ENCODE data around the gene PDLIM5.
"Not testable (repeated sequence)": the region's sequence is repeated elsewhere in the genome, so short reads cannot be mapped to it uniquely, and the experiment has no call there.

PDLIM5 gene, protein sequence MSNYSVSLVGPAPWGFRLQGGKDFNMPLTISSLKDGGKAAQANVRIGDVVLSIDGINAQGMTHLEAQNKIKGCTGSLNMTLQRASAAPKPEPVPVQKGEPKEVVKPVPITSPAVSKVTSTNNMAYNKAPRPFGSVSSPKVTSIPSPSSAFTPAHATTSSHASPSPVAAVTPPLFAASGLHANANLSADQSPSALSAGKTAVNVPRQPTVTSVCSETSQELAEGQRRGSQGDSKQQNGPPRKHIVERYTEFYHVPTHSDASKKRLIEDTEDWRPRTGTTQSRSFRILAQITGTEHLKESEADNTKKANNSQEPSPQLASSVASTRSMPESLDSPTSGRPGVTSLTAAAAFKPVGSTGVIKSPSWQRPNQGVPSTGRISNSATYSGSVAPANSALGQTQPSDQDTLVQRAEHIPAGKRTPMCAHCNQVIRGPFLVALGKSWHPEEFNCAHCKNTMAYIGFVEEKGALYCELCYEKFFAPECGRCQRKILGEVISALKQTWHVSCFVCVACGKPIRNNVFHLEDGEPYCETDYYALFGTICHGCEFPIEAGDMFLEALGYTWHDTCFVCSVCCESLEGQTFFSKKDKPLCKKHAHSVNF

DNA sequence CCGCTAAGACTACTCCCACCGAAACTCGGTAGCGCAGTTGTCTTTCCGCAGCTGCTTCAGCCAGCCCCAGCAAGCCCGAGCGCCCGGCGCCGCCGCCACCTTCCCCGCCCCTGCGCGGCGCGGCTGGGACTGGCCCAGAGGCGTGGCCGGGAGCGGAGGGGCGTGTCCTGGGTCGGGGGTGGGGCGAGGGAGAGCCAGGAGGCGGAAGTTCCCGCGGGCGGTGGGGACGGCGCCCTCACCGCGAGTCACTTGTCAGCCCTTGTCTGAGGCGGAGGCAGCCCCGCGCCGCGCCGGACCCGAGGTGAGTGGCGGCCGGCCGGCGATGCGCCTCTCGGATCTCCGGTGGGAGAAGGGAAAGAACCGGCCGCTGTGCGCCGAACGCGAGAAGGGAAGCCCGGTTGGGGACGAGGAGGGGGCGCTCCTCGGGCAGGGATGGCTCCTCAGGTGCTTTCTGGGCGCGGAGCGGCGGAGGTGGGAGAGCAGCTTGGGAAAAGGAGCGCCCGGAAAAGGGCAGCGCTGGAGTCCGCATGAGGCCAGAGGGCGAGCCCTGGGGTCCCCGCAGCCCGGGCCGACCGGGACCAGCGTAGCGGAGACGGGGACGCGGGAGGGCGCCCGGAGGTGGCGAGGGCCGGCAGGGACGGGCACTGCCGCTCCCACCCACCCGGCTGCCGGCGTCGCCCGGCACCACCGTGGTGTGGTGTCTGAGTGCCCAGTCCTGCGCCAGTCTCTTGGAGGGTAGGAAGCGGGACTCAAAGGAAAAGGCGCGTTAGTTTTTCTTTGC lies at the start of gene PDLIM5:
TSS of gene PDLIM5 (plus strand) at position 248 of the 781 bp plus-strand sequence. CDS start 3,347 bp downstream, outside the sequence.
- peak; percentile 55 for DNase-seq

DNA sequence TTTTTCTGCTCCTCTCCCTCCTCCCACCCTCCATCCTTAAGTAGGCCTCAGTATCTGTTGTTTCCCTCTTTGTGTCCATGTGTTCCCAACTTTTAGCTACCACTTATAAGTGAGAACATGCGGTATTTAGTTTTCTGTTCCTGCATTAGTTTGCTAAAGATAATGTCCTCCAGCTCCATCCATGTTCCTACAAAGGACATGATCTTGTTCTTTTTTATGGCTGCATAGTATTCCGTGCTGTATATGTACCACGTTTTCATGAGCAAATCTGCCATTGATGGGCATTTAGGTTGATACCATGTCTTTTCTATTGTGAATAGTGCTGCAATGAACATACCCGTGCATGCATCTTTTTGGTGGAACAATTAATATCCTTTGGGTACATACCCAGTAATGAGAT lies 49.3 kb upstream of the PDLIM5 start:
- DNase-seq, result not testable (repeated sequence)

DNA sequence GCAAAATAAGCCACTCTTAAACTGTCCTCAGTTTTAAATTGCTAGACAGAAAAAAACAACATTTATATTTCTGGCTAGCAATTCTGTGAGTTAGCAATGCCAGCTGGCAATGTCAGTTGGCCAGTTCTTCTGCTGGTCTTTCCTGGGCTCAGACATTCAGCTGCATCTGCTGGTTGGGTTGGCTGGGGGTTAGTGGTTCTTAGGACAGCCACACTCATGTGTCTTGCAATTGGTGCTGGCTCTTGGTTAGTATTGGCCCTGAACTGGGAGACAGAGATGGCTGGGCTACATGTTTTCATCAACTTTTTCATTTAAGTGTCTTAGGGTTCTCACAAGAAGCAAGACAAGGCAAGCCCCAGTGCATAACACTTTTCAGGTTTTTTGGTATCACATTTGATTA lies 48.0 kb upstream of the PDLIM5 start:
- DNase-seq, result no peak

DNA sequence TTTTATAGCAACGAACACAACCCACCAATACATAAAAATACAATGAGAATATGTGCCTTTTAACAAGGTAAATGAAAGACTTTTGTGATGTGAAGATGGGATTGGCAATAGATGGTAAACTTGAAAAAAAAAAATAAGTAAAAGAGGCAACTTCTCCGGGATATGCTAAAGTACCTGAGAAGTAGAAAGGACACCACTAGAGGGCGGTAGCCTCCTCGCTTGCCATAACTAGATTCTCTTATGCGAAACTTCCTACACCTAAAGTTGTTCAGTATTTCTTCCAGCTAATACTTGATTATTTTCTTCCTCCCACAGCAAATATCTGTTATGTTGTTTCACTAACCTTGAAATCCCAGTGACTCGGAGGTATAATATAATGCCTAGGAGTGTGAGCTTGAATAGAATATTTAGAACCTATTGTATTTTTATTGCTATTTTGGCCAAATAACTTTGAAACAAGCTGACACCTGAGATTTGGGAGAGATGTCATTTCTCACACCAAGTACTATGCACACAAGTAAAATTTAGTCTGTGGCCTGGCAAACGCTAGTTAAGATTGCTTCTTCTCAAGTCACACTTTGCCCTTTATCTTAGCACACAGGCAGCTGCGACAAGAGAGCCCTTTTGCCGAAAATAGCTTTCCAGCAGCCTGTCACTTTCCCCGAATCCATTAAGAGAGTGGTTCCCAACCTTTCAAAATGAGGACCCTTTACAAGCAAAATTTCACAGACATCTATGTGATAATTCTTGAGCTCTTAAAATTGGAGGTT lies 44.9 kb upstream of the PDLIM5 start:
- peak; percentile 47 for DNase-seq

DNA sequence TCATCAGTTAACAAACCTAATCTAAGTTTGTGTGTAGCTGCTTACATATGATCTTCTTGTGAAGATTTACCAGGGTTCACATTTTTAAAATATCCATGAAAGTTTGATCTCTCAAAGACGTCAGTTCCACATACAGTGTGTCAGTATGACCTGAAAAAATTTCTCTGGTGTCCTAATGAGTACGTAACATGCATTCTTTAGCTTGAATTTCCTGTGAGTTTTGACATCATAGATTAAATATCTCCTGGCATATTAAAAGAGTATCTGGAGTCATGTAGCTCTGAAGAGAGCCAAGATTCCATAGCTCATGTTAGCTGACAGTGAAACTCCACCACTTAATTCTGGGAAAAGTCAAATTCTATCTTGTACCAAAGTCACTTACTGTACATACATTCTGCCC lies 43.9 kb upstream of the PDLIM5 start:
- no peak for DNase-seq

DNA sequence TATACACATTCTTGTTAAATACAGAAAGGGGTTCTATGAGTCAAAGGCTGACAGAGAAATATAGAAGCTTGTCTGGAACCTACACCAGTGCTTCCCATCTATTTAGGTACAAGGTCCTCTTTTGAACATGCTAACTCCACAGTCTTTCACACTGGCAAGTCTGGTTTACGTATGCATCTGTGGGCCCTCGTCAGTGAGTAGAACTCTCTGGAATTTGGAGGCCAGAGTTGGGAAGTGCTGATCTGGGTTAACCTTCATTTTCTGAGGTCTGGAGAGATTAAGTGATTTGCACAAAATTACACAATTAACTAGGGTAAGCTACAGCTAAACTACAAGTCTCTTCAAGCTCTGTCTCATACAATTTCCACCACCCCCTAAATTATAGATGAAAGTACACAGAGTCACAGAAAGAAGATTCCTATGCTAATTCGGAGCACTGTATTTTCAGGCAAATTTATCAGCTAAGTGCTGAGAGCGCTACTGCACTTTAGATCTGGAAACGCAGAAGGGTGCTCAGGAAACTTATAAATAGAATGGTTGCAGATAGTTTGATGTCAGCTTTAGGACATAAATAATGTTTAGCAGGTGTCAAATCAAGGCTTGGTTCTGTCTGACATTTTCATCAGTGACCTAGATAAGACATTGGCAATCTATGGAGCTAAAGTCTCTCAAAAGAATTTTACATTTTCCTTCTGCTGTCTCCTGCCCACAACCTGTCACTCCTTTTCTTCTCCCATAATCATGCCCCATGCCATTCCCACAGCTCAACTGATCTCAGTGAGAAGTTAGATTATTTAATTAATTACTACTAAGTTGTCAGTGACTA lies 43.0 kb upstream of the PDLIM5 start:
- no peak for DNase-seq

DNA sequence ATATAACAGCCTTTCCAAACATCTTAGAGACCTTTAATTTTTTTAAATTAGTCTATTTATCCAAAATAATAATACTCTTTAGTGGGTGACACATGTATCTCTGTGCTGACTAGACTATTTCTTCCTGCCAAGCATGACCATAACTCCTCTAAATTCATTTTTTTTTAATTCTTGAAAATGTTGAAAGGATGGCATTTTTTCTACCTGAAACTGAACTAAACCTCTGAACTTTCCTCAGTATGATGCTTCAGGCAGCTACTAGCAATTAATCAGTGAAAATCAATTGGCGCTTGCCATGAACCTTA lies 42.4 kb upstream of the PDLIM5 start:
- DNase-seq, result no peak

DNA sequence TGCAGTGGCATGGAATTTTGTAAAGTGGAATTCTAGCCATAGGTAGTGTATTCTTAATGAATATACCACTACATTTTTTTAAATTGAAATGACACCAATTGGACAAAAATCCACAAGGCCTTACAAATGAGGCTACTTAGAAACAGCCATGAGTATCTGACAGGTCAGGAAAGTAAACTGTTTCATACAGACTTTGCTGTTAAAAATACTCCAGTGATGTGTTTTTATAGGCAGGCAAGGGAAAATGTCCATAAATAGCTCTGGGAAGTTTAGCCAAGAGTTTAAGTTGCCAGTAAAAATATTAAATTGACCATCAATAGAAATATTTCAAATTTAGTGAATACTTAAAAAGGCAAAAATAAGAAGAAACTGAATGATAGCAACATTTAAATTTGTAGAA lies 41.8 kb upstream of the PDLIM5 start:
- no peak for DNase-seq

DNA sequence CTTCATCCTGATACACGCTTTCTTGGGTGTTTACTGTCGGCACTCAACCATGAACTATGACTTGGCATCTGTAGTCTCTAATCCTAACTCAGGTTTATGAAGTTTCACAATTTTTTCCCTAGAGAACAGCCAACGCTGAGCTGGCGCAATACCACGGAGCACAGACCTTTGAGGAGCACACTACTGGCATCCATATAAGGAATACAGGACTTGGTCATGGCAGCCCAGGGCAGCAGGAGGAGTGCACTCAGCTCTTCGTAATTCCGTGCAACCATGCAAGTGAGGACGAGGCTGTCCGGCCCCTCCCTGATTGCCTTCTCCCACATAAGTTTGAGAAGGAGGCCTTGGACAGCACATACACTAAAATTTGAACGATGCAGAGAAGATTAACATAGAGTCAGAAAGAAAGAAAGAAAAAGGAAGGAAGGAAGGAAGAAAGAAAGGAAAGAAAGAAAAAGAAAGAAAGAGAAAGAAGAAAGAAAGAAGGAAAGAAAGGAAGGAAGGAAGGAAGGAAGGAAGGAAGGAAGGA lies 41.0 kb upstream of the PDLIM5 start:
- no peak for DNase-seq

DNA sequence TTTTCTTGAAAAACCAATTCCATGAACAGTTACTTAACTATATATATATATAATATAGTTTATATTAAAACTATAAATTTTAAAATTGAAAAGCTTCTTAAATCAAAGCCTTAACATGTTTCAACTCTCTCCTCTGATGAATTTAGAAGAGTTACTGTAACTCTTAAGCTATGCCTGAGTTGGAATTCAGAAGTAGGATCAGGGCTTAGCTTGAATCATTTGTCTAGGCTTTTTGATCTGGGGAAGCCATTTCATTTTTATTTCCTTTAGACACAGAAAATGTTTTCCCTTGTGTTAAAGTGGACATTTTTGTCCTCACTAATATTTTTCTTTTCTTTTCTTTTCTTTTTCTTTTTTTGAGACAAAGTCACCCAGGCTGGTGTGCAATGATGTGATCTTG lies 40.4 kb upstream of the PDLIM5 start:
- DNase-seq, result no peak

DNA sequence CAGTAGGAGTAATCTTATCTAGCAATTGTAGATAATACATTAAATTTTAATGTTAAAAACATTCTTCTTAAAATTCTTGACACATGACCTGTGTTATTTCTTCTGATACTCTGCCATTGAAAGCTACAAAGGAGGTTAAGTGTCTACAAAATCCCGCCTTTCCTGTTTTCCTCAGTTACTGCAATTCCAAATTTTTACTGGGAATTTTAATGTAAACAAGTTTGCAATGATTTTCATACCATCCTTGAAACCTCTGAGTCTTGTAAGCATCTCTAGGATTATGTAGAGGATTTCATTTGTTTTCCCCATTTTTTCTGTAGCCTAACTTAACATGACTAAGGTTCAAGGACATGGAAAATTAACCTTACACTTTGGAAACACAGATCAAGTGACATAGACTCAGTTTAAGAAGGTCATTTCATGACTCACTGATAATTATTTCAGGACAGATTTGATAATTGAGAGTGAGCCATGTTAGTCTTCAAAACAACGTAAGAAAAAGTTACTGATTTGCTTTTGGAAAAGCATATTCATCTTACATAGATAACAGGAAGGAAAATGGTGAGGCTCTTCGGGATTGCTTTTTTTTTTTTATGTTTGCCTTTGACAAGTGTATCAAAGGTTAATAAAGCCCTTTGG lies 39.6 kb upstream of the PDLIM5 start:
- no peak for DNase-seq

DNA sequence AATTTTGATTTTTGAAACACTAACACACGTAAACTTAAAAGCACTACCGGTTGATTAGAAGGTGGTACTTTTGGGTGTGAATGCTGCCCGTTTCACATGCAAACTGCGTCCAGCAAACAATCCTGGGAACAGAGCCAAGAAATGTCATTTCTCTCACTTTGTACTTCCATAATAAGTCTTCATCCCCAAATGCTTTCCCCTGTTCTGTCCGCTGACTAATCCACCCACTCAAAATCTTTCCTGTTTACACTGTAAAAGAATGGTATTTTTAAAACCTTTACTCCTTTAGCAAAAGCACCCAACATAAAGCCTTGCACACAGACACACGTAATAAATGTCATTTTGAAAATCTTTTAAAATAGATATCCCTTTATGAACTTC lies 39.1 kb upstream of the PDLIM5 start:
- peak; percentile 12 for DNase-seq

DNA sequence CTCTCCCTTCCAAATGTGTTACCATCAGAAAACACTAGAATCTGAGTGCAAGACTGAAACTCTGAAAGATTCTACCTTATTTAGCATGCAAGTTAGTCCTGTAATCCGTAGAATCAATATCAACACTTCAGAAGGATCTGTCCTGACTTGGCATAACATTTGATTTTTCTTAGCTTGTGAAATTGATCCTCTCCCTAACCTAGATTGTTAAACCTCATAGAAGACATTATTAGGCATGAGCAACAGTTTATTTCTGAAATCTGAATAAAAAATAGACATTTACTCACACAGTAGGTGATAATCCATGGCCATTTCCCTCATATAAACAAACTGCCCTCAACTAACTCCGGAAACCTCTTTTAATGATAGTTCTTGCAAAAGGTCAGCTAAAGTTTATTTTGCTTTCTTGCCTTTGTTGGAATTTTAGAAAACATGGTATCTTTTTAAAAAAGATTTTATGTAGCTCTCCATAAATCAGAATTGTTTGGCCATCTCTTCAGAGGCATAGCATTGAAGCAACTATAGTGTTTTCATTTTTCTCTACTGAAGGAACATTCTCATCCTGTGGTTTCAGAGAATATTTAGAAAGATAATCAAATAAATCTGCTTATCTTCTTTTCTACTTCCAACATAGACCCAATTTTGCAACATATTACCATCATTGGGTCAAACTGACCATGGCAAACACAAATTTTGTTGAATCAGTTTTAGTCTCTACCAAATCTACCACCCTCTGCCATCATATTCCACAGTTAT lies 38.5 kb upstream of the PDLIM5 start:
- DNase-seq, result no peak

DNA sequence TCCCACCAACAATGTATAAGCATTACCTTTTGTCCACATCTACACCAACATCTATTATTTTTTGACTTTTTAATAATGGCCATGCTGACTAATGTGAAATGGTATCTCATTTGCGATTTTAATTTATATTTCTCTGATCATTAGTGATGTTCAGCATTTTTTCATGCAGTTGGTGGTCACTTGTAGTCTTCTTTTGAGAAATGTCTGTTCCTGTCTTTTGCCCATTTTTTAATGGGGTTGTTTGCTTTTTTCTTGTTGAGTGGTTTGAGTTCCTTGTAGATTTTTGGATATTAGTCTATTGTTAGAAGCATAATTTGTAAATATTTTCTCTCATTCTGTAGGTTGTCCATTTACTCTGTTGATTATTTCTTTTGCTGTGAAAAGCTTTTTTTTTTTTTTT lies 36.8 kb upstream of the PDLIM5 start:
- DNase-seq, result no peak

DNA sequence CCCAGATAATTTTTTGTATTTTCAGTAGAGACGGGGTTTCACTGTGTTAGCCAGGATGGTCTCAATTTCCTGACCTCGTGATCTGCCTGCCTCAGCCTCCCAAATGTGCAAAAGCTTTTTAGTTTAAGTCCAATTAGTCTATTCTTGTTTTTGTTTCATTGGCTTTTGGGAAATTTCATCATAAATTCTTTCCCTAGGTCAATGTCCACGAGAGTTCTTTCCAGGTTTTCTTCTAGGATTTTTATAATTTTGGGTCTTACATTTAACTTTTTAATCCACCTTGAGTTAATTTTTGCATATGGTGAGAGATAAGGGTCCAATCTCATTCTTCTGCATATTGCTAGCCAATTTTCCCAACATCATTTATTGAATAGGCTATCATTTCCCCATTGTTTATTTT lies 36.3 kb upstream of the PDLIM5 start:
- DNase-seq, result no peak

DNA sequence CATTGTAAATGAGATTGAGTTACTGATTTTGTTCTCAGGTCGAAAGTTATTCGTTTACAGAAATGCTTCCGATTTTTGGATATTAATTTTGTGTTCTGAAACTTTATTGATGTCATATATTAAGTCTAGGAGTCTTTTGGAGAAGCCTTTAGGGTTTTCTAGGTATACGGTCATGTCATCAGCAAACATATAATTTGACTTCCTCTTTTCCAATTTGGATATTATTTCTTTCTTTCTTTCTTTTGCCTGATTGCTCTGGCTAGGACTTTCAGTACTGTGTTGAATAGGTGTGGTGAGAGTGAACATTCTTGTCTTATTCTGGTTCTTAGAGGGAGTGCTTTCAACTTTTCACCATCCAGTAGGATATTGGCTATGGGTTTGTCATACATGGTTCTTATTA lies 35.4 kb upstream of the PDLIM5 start:
- DNase-seq, result no peak

DNA sequence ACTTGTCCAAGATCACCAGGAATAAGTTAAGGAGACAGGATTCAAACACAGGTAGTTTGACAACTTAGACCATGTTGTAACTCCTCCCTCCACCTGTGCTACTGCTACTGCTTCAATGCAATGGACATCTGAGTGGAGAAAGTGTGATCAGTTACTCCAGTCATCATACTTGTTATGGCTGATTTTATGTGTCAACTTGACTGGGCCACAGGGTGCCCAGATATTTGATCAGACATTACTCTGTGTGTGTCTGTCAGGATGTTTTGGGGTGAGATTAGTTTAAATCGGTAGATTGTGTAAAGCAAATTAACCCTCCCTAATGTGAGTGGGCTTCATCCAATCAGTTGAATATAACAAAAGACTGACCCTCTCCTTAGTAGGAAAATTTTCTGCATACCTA lies 34.8 kb upstream of the PDLIM5 start:
- no peak for DNase-seq

DNA sequence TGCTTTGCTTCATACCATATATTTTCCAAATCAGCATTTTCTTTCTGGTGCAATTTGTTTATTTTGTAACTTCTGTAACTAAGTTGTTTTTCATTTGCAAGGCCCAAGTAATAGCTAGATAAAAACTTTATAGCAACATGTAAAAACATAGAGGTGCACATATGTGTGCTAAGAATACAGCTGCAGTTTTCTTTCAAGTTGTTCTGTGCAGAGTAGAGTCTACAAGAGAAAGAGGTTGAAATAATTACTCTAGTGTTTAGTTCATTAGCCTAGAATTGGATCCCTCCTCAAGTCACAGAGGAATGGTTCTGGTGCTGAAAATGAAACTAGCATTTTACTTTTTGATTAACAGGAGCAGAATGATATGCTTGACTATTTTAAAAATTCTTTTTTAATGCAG lies 32.2 kb upstream of the PDLIM5 start:
- DNase-seq, result no peak

DNA sequence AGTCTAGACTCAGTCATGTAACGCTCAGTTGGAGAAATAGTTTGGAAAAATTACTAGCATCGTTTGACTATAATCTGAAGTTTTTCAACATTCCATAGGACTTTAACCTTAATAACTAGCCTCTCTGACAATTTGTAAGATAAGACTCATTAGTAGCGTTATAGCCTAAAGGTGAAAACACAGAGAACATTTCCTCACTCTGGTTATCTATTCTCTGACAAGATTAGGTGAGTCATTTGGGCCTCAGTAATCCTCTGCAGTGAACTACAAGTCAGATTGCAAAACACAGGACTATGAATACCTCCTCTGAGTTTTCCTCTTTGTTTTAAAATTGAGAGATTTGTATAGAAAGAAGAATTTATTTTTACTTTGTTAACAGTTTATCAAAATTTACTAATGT lies 31.8 kb upstream of the PDLIM5 start:
- DNase-seq, result no peak

DNA sequence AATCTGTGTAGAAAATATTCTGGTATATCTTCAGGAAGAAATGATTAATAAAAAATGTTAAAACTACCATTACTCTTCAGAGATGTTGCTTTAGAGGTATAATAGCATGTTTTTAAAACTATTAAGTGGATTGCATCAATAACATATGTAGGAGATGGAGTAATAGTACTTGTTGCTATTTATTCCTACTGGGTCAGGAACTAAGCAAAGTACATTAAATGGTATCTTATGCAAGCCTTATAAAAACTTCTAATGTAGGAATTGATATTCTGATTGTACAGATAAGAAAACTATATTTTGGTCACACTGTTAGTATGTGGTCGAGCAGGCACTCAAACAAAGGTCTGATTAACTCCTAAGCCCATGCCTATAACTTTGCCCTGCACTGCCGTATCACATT lies 31.4 kb upstream of the PDLIM5 start:
- no peak for DNase-seq

DNA sequence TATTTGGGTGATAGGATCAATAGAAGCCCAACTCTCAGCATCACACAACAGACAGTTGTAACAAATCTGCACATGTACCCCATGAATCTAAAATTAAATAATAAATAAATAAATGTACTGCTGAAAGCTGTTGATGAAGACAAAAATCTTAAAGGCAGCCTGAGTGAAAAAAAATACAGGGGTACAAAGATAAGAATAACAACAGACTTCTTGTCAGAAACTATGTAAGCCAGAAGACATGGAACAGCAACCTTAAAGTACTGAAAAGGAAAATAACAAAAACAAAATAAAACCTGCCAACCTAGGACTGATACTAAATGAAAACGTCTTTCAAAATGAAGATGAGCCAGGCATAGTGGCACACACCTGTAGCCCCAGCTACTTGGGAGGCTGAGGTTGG lies 25.0 kb upstream of the PDLIM5 start:
- no peak for DNase-seq

Measured in NCI-H748 treated with DMSO at 0.1 percent for 48 hours (cell line).